ENCODE measurements around the gene FIZ1.
A peak's percentile ranks its signal among the peaks of the same experiment; 100 is the strongest.

Gene FIZ1

GRCh38 chr19:55641426-55642152 is 42.3 kb upstream of the FIZ1 start:
- no peak for TF ChIP-seq CSDC2 (CRISPR knock-in tag; IDR thresholded peaks at IDR 0.05)
- no peak for TF ChIP-seq CREB5 (CRISPR knock-in tag; IDR thresholded peaks at IDR 0.05; ENCODE audit: low read depth)
- no peak for TF ChIP-seq GLIS3 (CRISPR knock-in tag; IDR thresholded peaks at IDR 0.05)
- no peak for TF ChIP-seq PATZ1 (CRISPR knock-in tag; IDR thresholded peaks at IDR 0.05; ENCODE audit: borderline replicate concordance)
- TF ChIP-seq RARB (CRISPR knock-in tag; IDR thresholded peaks at IDR 0.05): no peak
- TF ChIP-seq ZFP30 (CRISPR knock-in tag; IDR thresholded peaks at IDR 0.05): no peak
- TF ChIP-seq PPARA (CRISPR knock-in tag; IDR thresholded peaks at IDR 0.05; ENCODE audit: borderline replicate concordance): no peak
- TF ChIP-seq ZNF70 (CRISPR knock-in tag; IDR thresholded peaks at IDR 0.05): no peak
- no peak for TF ChIP-seq ESRRG (CRISPR knock-in tag; IDR thresholded peaks at IDR 0.05)
- no peak for TF ChIP-seq OSR1 (CRISPR knock-in tag; IDR thresholded peaks at IDR 0.05)
- TF ChIP-seq BACH2 (CRISPR knock-in tag; IDR thresholded peaks at IDR 0.05; ENCODE audit: borderline replicate concordance): no peak
- no peak for TF ChIP-seq ZC3H10 (CRISPR knock-in tag; IDR thresholded peaks at IDR 0.05)
- no peak for TF ChIP-seq POU6F1 (CRISPR knock-in tag; IDR thresholded peaks at IDR 0.05; ENCODE audit: borderline replicate concordance, low read depth)
- TF ChIP-seq TSHZ2 (CRISPR knock-in tag; IDR thresholded peaks at IDR 0.05): no peak
- TF ChIP-seq TCF4 (CRISPR knock-in tag; IDR thresholded peaks at IDR 0.05; ENCODE audit: borderline replicate concordance): no peak
- TF ChIP-seq ISL1 (CRISPR knock-in tag; IDR thresholded peaks at IDR 0.05): no peak
- TF ChIP-seq CSRNP3 (CRISPR knock-in tag; IDR thresholded peaks at IDR 0.05): no peak
- peak; percentile 11 for ATAC-seq

- peak; percentile 67 for ATAC-seq
- TF ChIP-seq ZNF8 (CRISPR knock-in tag; IDR thresholded peaks at IDR 0.05) (no peak), TCF4 (CRISPR knock-in tag; IDR thresholded peaks at IDR 0.05; ENCODE audit: borderline replicate concordance) (no peak), CSDC2 (CRISPR knock-in tag; IDR thresholded peaks at IDR 0.05) (no peak), CSRNP3 (CRISPR knock-in tag; IDR thresholded peaks at IDR 0.05) (no peak)
These were observed 41.5 kb upstream of the FIZ1 start, which contains the start of gene ZNF580 for GRCh38 chr19:55640577-55641425. Gene ZNF580 (plus strand): TSS chr19:55641002. CDS start chr19:55642509, 1,507 bp downstream.

Measured in SK-N-SH treated with all-trans-retinoic acid at 6 μM for 48 hours (cell line).